ENCODE data around the gene RNF212.

RNF212 gene, protein sequence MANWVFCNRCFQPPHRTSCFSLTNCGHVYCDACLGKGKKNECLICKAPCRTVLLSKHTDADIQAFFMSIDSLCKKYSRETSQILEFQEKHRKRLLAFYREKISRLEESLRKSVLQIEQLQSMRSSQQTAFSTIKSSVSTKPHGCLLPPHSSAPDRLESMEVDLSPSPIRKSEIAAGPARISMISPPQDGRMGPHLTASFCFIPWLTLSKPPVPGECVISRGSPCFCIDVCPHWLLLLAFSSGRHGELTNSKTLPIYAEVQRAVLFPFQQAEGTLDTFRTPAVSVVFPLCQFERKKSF

DNA sequence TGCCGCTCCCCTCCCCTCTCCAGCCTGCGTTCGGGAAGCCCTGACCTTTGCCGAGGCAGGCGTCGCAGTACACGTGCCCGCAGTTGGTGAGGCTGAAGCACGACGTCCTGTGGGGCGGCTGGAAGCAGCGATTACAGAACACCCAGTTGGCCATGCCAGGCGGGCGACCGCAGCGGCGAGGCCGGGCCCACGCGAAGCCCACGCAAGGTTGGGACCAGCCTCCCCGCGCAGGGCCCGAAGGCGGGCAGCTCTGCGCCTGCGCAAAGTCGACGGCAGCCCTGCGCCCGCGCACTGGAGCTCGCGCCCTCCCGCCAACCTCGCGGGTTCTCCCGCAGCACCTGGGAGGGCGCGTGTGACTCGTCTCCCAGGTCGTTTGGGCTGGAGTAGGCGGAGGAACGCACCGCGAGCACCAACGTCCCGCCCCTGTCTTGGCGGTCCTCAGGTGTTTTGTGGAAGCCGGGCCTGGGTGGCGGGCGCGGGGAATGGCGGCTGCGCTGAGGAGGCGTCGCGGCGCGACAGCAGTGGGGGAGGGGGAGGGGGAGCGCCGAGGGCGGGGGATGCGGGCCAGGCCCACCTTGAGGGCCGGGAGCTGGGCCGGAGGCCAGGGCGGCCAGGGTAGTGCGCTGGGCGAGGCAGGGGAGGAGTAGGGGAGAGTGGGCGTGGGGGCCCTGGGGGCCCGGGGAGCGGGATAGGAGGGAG is at the start of gene RNF212:
Gene RNF212, minus strand, starts transcription at position 254 of the 699 bp plus-strand sequence. Its CDS starts 100 bp downstream, at position 154.
- TF ChIP-seq GATA2 (IDR thresholded peaks at IDR 0.05; ENCODE audit: low read depth, low read length): no peak
- TF ChIP-seq GATA3 (IDR thresholded peaks at IDR 0.05; ENCODE audit: low read depth, low read length): no peak

DNA sequence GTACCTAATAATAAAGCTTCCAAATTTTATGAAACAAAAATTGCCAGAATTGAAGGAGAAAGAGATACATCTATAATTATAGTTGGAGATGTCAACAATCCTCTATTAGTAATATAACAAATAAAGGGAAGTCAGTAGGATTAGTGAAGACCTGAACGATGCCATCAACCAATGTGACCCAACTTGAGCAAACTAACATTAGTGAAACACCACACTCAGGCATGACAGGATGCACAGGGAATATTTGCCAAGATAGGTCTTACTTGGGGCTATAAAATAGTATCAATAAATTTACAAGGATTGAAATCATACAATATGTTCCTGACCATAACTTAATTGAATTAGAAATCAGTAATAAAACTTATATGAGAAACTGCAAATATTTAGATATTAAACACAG is 47.0 kb upstream of the RNF212 start:
- TF ChIP-seq GATA2 (IDR thresholded peaks at IDR 0.05; ENCODE audit: low read depth, low read length) (no peak), GATA3 (IDR thresholded peaks at IDR 0.05; ENCODE audit: low read depth, low read length) (no peak)

DNA sequence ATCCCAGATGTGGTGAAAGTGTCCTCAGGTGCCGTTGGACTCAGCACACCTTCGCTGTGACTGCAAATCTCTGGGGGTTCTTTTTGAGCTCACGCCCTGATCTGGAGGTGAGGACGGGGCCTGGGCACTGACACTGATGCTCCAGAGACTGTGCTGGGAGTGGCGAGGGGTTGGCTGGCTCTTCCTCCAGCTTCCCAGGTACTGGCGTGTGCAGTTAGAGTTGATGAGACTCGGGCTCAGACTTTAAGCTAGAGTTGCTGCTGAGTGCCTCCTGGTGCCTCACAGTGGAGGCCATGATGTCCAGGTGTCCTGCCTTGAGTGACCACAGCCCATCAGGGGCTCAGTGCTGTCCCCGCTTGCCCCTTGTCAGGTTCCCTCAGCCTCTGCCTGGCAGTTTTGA is 42.7 kb upstream of the RNF212 start:
- TF ChIP-seq GATA2 (IDR thresholded peaks at IDR 0.05; ENCODE audit: low read depth, low read length) (no peak), GATA3 (IDR thresholded peaks at IDR 0.05; ENCODE audit: low read depth, low read length) (no peak)

DNA sequence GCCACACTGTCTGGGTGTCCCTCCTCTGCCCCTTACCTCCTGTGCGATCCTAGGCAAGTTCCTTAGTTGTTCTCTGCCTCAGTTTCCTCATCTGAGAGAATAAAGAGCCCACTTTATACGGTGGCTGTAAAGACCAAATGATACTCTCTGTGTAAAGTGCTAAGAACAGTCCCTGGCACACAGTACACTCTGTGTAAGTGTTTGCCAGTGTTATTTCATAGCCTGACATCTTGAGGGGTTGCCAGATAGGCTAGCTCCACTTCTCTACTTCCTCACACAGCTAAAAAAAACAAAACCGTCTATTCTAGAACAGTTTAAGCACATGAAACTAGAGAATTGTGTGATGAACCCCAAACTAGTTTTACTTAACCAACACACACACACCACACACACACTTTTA is 42.0 kb upstream of the RNF212 start:
- TF ChIP-seq GATA3 (IDR thresholded peaks at IDR 0.05; ENCODE audit: low read depth, low read length): no peak
- TF ChIP-seq GATA2 (IDR thresholded peaks at IDR 0.05; ENCODE audit: low read depth, low read length): no peak

DNA sequence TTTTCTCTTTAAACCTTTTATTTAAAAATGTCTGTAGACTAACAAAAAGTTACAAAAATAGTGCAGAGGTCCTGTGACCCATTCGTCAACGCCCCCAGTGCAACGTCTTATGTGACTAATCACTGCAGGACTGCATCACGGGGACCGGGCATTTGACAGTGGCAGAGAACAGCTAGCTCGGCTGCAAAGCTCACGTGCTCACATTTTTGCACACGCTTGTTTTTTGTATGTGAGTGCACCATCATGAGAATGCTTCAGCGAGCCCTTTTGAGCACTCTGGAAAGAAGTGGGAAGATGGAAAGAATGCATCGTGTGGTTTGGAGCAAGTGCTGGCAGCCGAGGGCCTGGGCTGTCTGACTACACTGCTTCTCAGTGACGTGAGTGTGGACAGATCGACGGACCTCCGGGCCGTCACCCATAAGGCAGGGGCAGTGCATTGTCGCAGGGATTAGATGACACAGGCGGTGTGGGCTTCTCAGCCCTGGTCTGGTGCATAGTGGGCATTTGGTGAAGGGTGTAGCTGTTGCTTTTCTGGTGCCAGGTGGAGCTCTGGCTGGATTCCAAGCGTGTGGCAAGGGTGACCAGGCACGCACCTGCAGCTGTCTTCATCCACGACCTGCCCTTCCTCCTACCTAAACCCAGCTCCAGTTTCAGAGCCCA is 41.3 kb upstream of the RNF212 start:
- TF ChIP-seq GATA2 (IDR thresholded peaks at IDR 0.05; ENCODE audit: low read depth, low read length) (no peak), GATA3 (IDR thresholded peaks at IDR 0.05; ENCODE audit: low read depth, low read length) (no peak)

DNA sequence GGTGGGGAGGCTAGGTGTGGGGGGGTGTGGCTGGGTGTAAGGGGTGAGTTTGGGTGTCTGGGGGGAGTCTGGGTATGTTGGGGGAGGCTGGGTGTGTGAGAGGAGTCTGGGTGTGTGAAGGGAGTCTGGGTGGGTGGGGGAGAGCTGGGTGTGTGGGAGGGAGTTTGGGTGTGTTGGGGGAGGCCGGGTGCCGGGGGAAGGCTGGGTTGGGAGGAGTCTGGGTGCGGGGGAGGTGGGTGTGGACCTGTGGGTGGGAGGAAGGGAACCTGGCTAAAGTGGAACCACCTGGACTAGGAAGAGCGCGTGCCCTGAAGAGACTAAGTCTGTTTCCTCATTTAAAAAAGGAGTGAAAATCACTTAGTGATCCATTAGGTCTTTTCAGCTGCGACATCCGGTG is 40.8 kb upstream of the RNF212 start:
- no peak for TF ChIP-seq GATA2 (IDR thresholded peaks at IDR 0.05; ENCODE audit: low read depth, low read length)
- no peak for TF ChIP-seq GATA3 (IDR thresholded peaks at IDR 0.05; ENCODE audit: low read depth, low read length)

DNA sequence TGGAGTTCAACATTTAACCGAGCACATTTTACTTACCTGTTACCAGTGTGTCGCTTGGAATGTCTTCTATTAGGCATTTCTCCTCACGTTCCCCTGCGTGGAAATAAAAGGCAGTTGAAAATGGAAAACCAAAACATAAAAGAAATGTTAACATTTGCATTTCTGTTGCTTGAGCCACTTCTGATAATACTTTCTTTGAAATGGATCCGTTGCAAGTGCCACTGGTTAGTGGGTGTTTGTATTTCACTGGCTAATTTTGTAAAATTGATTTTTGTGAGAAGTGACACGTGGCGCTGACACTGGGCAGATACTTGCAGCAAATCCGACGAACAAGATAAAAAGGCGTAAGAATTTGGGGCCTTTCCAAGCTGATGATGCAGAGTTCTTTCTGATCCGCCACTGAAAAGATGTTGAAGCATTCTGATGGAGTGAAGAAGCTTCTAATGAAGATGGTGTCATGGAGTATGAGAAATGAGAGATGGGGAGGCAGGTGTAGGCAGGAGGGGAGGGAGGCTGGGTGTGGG is 40.3 kb upstream of the RNF212 start:
- TF ChIP-seq GATA3 (IDR thresholded peaks at IDR 0.05; ENCODE audit: low read depth, low read length) (no peak), GATA2 (IDR thresholded peaks at IDR 0.05; ENCODE audit: low read depth, low read length) (no peak)

DNA sequence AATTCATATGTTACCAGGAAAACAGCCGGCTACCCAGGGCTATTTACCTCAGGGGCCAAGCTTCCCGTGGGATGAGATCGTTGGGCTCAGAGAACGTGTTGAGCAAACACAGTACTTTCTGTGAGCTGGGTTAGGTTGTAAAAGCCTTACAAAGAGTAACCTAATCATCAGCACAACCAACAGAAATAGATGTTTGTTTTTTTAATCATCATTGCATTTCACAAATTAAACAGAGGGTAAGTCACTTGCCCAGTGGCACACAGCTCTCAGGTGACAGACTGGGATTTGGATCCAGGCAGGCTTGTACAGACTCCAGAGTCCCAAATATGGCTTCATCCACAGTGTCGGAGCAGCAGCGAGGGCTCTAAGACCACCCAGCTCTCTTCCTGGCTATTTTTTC is 38.9 kb upstream of the RNF212 start:
- no peak for TF ChIP-seq GATA2 (IDR thresholded peaks at IDR 0.05; ENCODE audit: low read depth, low read length)
- TF ChIP-seq GATA3 (IDR thresholded peaks at IDR 0.05; ENCODE audit: low read depth, low read length): no peak

DNA sequence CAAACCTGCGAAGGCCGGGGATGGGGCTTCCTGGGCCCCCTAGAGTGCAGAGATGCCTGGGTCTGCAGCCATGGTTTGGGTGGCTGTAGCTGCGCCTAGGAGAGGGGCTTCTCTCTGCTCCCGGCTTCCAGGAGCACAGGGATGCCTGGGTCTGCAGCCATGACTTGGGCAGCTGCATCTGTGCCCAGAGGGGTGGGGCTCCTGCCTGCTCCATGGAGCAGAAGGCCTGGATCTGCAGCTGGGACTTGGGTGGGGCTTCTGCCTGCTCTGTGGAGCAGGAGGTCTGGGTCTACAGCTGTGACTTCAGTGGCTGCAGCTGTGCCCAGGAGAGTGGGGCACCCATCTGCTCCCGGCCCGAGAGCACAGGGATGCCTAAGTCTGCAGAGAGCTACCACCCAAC is 38.2 kb upstream of the RNF212 start:
- TF ChIP-seq GATA2 (IDR thresholded peaks at IDR 0.05; ENCODE audit: low read depth, low read length) (no peak), GATA3 (IDR thresholded peaks at IDR 0.05; ENCODE audit: low read depth, low read length) (no peak)

DNA sequence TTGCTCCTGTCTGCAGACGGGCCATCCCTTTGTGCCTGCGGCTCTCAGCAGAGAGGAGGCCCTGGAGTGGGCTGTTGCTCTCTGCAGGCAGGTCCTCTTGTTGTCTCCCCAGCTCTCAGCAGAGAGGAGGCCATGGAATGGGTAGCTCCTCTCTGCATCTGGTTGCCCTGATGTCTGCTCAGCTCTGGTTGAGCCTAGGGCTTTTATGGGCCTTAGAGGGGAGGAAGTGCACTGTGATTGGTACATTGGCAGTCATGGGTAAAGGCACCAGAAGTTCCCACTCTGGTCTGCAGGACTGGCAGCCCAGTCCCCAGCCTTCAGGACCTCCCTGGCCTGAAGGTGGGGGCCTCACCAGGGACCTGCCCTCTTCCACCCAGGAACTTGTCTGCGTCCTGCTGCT is 37.5 kb upstream of the RNF212 start:
- no peak for TF ChIP-seq GATA3 (IDR thresholded peaks at IDR 0.05; ENCODE audit: low read depth, low read length)
- TF ChIP-seq GATA2 (IDR thresholded peaks at IDR 0.05; ENCODE audit: low read depth, low read length): no peak

DNA sequence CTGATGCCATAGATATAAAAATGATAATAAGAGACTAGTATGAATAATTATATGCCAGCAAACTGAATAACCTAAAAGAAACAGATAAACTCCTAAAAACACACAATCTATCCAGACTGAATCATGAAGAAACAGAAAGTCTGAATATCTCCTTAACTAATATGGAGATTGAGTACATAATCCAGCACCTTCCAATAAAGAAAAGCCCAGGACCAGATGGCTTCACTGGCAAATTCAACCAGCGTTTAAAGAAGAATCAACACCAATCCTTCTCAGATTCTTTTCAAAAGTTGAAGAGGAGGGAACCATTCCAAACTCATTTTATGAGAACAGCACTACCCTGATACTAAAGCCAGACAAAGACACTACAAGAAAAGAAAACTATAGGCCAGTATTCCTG is 26.5 kb upstream of the RNF212 start:
- TF ChIP-seq GATA2 (IDR thresholded peaks at IDR 0.05; ENCODE audit: low read depth, low read length) (no peak), GATA3 (IDR thresholded peaks at IDR 0.05; ENCODE audit: low read depth, low read length) (no peak)

DNA sequence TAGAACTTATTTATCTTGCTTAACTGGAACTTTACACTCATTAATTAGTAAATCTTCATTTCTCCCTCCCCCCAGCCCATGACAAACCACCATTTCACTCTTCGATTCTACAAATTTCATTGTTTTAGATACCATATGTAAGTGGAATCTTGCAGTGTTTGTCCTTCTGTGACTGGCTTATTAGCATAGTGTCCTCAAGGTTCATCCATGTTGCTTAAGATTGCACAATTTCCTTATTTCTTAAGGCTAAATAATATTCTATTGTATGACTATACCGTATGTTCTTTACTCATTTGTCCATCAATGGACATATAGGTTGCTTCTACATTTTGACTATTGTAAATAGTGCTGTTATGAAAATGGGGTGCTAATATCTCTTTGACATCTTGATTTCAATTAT is 24.5 kb upstream of the RNF212 start:
- TF ChIP-seq GATA2 (IDR thresholded peaks at IDR 0.05; ENCODE audit: low read depth, low read length) (no peak), GATA3 (IDR thresholded peaks at IDR 0.05; ENCODE audit: low read depth, low read length) (no peak)

DNA sequence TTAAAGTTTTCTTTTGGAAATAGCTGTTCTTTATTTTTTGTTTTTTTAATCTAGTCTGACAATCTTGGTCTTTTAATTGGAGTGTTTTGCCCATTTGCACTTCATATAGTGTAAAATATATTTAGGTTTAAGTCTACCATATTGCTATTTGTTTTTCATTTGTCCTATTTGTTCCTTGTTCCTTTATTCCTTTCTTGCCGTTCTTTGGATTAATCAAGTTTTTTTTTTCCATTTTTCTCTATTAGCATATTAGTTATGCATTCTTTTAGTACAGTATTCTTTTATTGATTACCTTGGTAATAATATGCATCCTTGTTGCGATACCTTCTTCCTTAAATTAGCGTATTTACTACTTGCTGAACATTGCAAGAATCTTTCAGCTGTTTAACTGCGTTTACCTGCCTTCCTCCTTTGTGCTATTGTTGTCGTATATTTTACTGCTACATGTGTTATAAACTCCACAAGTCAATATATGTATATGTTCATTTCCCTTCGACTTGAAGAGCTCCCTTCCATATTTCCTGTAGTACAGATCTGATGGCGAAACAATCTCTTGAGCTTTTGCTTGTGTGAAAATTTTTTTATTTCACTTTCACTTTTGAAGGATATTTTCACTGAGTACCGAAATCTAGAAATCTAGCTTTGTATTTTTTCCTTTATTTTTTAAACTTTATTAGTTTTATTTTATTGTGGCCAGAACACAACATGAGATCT is 23.9 kb upstream of the RNF212 start:
- TF ChIP-seq GATA3 (IDR thresholded peaks at IDR 0.05; ENCODE audit: low read depth, low read length) (no peak), GATA2 (IDR thresholded peaks at IDR 0.05; ENCODE audit: low read depth, low read length) (no peak)

DNA sequence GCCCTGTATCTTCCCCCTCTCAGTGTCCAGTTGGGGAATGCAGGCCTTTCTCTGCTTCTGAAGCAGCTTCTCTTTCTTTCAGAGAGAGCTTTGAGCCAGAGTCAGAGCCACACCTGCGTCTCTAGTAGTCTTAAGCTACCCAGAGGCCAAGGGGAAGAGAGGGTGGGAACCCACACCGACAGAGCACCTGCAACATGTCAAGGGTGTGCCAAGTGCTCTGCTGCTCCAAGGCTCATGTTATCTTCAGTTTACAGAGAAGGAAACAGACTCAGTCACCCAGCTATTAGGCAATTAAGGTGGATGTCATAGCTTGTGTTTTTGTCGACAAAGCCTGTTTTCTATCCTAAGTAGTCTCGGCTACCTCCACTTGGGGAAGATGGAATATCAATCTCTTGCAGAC is 22.7 kb upstream of the RNF212 start:
- no peak for TF ChIP-seq GATA3 (IDR thresholded peaks at IDR 0.05; ENCODE audit: low read depth, low read length)
